ENCODE results near the gene CAP2. TPM values are rescaled to one million over a fixed set of nuclear protein-coding genes. Genes with fewer than 3 reads are reported as not detected.
"Not testable (repeated sequence)": the region's sequence is repeated elsewhere in the genome, so short reads cannot be mapped to it uniquely, and the experiment has no call there.

The CAP2 gene
- total RNA-seq, 1 experiment from 2014 or later: 0.61 TPM

- DNase-seq (ENCODE audit: low spot score): no peak
Measured at GRCh38 chr6:17432356-17432755, 39.0 kb downstream of the CAP2 start.

- DNase-seq (ENCODE audit: low spot score): no peak
Measured at GRCh38 chr6:17439243-17439993, 46.0 kb downstream of the CAP2 start.

GRCh38 chr6:17440811-17441210 is 47.4 kb downstream of the CAP2 start:
- DNase-seq (ENCODE audit: low spot score): not testable (repeated sequence)

GRCh38 chr6:17442196-17442595 is 48.8 kb downstream of the CAP2 start:
- DNase-seq (ENCODE audit: low spot score): no peak

- no peak for DNase-seq (ENCODE audit: low spot score)
Measured at GRCh38 chr6:17446713-17447112, 53.3 kb downstream of the CAP2 start.

- DNase-seq (ENCODE audit: low spot score): no peak
Measured at GRCh38 chr6:17448165-17448564, 54.8 kb downstream of the CAP2 start.

- DNase-seq (ENCODE audit: low spot score): no peak
Measured at GRCh38 chr6:17450397-17450796, 57.0 kb downstream of the CAP2 start.

- no peak for DNase-seq (ENCODE audit: low spot score)
Measured at GRCh38 chr6:17450832-17451231, 57.4 kb downstream of the CAP2 start.

- DNase-seq (ENCODE audit: low spot score): no peak
Measured at GRCh38 chr6:17452096-17452495, 58.7 kb downstream of the CAP2 start.

GRCh38 chr6:17454316-17455005 is 61.1 kb downstream of the CAP2 start:
- DNase-seq (ENCODE audit: low spot score): no peak

- DNase-seq (ENCODE audit: low spot score): no peak
Measured at GRCh38 chr6:17455919-17456318, 62.5 kb downstream of the CAP2 start.

GRCh38 chr6:17456711-17457110 is 63.3 kb downstream of the CAP2 start:
- no peak for DNase-seq (ENCODE audit: low spot score)

- no peak for DNase-seq (ENCODE audit: low spot score)
Measured at GRCh38 chr6:17457405-17457804, 64.0 kb downstream of the CAP2 start.

GRCh38 chr6:17457956-17458355 is 64.6 kb downstream of the CAP2 start:
- no peak for DNase-seq (ENCODE audit: low spot score)

- DNase-seq (ENCODE audit: low spot score): no peak
Measured at GRCh38 chr6:17458966-17459365, 65.6 kb downstream of the CAP2 start.

GRCh38 chr6:17460862-17461261 is 67.5 kb downstream of the CAP2 start:
- no peak for DNase-seq (ENCODE audit: low spot score)

- DNase-seq (ENCODE audit: low spot score): no peak
Measured at GRCh38 chr6:17466147-17466546, 72.8 kb downstream of the CAP2 start.

GRCh38 chr6:17466707-17467106 is 73.3 kb downstream of the CAP2 start:
- DNase-seq (ENCODE audit: low spot score): no peak

- peak; percentile 7 for DNase-seq (ENCODE audit: low spot score)
Measured at GRCh38 chr6:17469006-17469832, 75.8 kb downstream of the CAP2 start.

GRCh38 chr6:17470202-17470937 is 77.0 kb downstream of the CAP2 start:
- no peak for DNase-seq (ENCODE audit: low spot score)

GRCh38 chr6:17470938-17471327 is 77.5 kb downstream of the CAP2 start:
- DNase-seq (ENCODE audit: low spot score): no peak

Measured in HT-29 (cell line).